ENCODE results near the gene ATP10B. TPM values are rescaled to one million over a fixed set of nuclear protein-coding genes. Genes with fewer than 3 reads are reported as not detected.

ATP10B gene
- total and polyA plus RNA-seq, 11 donors: 0.03 to 0.35 (median 0.09) TPM; not detected in 4

- no peak for ATAC-seq
- no peak for TF ChIP-seq CTCF (IDR thresholded peaks at IDR 0.05)
- no peak for TF ChIP-seq POLR2A (IDR thresholded peaks at IDR 0.05)
- DNase-seq: no peak
- no peaks in the 10 kb centered on the region for H3K36me3 ChIP-seq
- no peaks in the 10 kb centered on the region for H3K27me3 ChIP-seq
- WGBS, 4 donors: 62 to 82% (median 72%) methylated on average over 2 to 4 of the region's 4 CpGs
- no peaks in the 10 kb centered on the region for H3K9me3 ChIP-seq
- no peak overlapping the region for H3K27ac ChIP-seq
- intact Hi-C loops (cut with DNase I): no loop called here
- peaks cover 0 to 8% (median 0%) of the 10 kb centered on the region in 12 donors for H3K4me1 ChIP-seq
- H3K4me3 ChIP-seq: no peak overlapping the region
Observed at GRCh38 chr5:160797020-160797419, 55.0 kb downstream of the ATP10B start.

GRCh38 chr5:160793530-160793899, 58.5 kb downstream of the ATP10B start:
- Histone ChIP-seq H3K36me3 (no peaks in the 10 kb centered on the region), H3K4me1 (no peaks in the 10 kb centered on the region), H3K27ac (no peak overlapping the region), H3K9me3 (no peaks in the 10 kb centered on the region), H3K4me3 (no peak overlapping the region), H3K27me3 (peaks cover 0 to 3% (median 0%) of the 10 kb centered on the region in 9 donors)
- intact Hi-C loops (cut with DNase I): no loop called here
- 91 to 98% (median 94%) methylated on average over 2 of the region's 2 CpGs for WGBS, 4 donors
- no peak for TF ChIP-seq CTCF (IDR thresholded peaks at IDR 0.05)
- no peak for TF ChIP-seq POLR2A (IDR thresholded peaks at IDR 0.05)
- ATAC-seq (no peak), DNase-seq (no peak)

- WGBS, 4 donors: 73 to 84% (median 77%) methylated on average over 7 of the region's 7 CpGs
- Histone ChIP-seq H3K4me1 (no peaks in the 10 kb centered on the region), H3K27me3 (peaks cover 0 to 3% (median 0%) of the 10 kb centered on the region in 9 donors), H3K9me3 (no peaks in the 10 kb centered on the region), H3K27ac (no peak overlapping the region), H3K4me3 (no peak overlapping the region), H3K36me3 (no peaks in the 10 kb centered on the region)
- intact Hi-C loops (cut with DNase I): no loop called here
- ATAC-seq (no peak), DNase-seq (no peak)
- TF ChIP-seq POLR2A (IDR thresholded peaks at IDR 0.05) (no peak), CTCF (IDR thresholded peaks at IDR 0.05) (no peak)
Observed at GRCh38 chr5:160792732-160793529, 59.1 kb downstream of the ATP10B start.

GRCh38 chr5:160792281-160792680, 59.7 kb downstream of the ATP10B start:
- WGBS, 4 donors: 82 to 95% (median 88%) methylated on average over 2 of the region's 2 CpGs
- peaks cover 0 to 3% (median 0%) of the 10 kb centered on the region in 9 donors for H3K27me3 ChIP-seq
- intact Hi-C loops (cut with DNase I): no loop called here
- no peaks in the 10 kb centered on the region for H3K36me3 ChIP-seq
- no peak overlapping the region for H3K4me3 ChIP-seq
- TF ChIP-seq CTCF (IDR thresholded peaks at IDR 0.05): no peak
- TF ChIP-seq POLR2A (IDR thresholded peaks at IDR 0.05): no peak
- ATAC-seq (no peak), DNase-seq (no peak)
- H3K9me3 ChIP-seq: no peaks in the 10 kb centered on the region
- H3K4me1 ChIP-seq: no peaks in the 10 kb centered on the region
- no peak overlapping the region for H3K27ac ChIP-seq
